ENCODE measurements around the gene AFF4. TPM values are rescaled to one million over a fixed set of nuclear protein-coding genes. Genes with fewer than 3 reads are reported as not detected.

AFF4 gene
- polyA plus RNA-seq, 3 donors: 9.7 to 17.7 (median 17.6) TPM

DNA sequence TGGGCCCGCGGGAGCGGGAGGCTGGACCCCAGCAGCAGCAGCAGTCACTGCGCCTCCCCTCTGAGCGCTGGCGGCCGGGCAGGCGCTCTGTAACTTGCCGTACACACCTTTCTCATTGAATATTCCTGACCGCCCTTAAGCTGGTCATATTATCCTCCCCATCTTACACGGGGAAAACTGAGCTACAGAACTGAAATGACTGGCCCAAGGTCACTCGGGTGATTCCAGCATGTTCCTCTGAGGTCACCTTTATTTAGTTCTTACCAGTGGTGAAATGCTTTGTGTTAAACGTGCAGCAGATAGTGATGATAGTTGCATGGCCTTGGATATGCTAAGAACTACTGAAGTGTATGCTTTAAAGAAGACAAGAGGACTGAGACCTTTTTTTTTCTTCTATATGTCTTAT, 96.4 kb downstream of the AFF4 start:
- intact Hi-C loops (cut with micrococcal nuclease): loop anchor here (5.0 to 10.0 kb wide), 2 partner anchors 185 to 572 kb away; partner anchors contain the start of genes HSPA4 (in 1 of the 2) and SLC22A4 (in 1 of the 2)
- Histone ChIP-seq H4K20me1 (ENCODE audit: insufficient read depth, low read length) (no peaks in the 10 kb centered on the region), H3K27ac (ENCODE audit: low read depth in 1 of 2, low read length in 2 of 2) (peak overlapping the region; percentile 92 to 97), H3K9ac (ENCODE audit: insufficient read depth, low read length, poor library complexity, severe bottlenecking) (peak overlapping the region; percentile 91), H3K79me2 (ENCODE audit: insufficient read depth, low read length) (peaks cover 17% of the 10 kb centered on the region), H3K9me3 (replicated peaks in 1 of 2; ENCODE audit: control insufficient read depth in 1 of 2, insufficient read depth in 1 of 2, low read length in 2 of 2) (no peaks in the 10 kb centered on the region), H3K36me3 (replicated peaks in 1 of 2; ENCODE audit: control insufficient read depth in 1 of 2, insufficient read depth in 2 of 2, low read length in 2 of 2) (peaks cover 13 to 44% of the 10 kb centered on the region in 2 donors), H3K4me3 (replicated peaks in 1 of 3; ENCODE audit: low read depth in 2 of 3, low read length in 3 of 3) (peak overlapping the region; percentile 47 to 87 (median 78)), H3K4me1 (ENCODE audit: control insufficient read depth in 1 of 2, insufficient read depth in 2 of 2, low read length in 2 of 2) (peaks cover 14 to 33% of the 10 kb centered on the region in 2 donors), H2AFZ (ENCODE audit: insufficient read depth, low read depth, low read length, poor library complexity, severe bottlenecking) (peak overlapping the region; percentile 91), H3K27me3 (ENCODE audit: control insufficient read depth in 2 of 2, insufficient read depth in 2 of 2, low read length in 2 of 2) (no peaks in the 10 kb centered on the region), H3K4me2 (replicated peaks; ENCODE audit: extremely low read depth, low read length, poor library complexity, severe bottlenecking) (peak overlapping the region; percentile 90)
- peak overlapping the region; percentile 94 to 100 (median 99) for H3K27ac Mint-ChIP-seq
- peak overlapping the region; percentile 96 to 99 for H3K4me3 Mint-ChIP-seq
- H3K36me3 Mint-ChIP-seq: peaks cover 19 to 34% of the 10 kb centered on the region in 2 donors
- TF ChIP-seq, protein P1, sequence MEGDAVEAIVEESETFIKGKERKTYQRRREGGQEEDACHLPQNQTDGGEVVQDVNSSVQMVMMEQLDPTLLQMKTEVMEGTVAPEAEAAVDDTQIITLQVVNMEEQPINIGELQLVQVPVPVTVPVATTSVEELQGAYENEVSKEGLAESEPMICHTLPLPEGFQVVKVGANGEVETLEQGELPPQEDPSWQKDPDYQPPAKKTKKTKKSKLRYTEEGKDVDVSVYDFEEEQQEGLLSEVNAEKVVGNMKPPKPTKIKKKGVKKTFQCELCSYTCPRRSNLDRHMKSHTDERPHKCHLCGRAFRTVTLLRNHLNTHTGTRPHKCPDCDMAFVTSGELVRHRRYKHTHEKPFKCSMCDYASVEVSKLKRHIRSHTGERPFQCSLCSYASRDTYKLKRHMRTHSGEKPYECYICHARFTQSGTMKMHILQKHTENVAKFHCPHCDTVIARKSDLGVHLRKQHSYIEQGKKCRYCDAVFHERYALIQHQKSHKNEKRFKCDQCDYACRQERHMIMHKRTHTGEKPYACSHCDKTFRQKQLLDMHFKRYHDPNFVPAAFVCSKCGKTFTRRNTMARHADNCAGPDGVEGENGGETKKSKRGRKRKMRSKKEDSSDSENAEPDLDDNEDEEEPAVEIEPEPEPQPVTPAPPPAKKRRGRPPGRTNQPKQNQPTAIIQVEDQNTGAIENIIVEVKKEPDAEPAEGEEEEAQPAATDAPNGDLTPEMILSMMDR (IDR thresholded peaks at IDR 0.05): no peak
- H3K9me3 Mint-ChIP-seq: no peaks in the 10 kb centered on the region
- 5% methylated on average over 11 of the region's 13 CpGs for WGBS (ENCODE audit: insufficient coverage)
- H3K4me1 Mint-ChIP-seq: peaks cover 19% of the 10 kb centered on the region
- no peak for DNase-seq
- peaks cover 2% of the 10 kb centered on the region in 3 donors for H3K27me3 Mint-ChIP-seq (ENCODE audit: low read depth in 3 of 3)

DNA sequence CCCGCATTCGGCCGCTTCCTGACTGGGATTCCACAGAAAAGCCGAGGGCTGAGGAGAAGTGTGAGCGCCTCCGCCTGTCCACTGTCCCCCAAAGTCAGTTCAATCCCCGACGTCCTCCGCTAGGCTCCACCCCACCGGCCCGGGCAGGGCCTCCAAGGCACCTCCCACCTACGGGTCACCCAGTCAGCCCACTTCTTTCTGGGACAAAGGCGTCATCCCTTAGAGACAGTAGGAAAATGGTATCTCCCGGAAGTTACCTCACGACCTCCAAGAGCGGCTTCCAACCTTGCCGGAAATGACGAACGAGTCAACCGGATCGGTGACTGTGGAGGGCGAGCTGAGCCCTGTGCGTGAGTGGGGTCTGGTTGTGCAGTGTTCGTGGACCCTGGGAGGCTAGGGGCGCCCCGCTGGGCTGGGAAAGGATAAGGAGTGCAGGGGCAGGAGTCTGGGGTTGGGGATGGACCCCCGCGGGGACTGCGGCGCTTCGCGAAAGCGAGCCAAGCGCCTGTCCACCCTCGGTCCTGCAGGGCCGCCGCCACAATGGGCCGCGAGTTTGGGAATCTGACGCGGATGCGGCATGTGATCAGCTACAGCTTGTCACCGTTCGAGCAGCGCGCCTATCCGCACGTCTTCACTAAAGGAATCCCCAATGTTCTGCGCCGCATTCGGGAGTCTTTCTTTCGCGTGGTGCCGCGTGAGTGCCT, 96.9 kb downstream of the AFF4 start, which contains the start of the genes GDF9 and UQCRQ:
TSS of gene GDF9 (minus strand) at position 128 of the 704 bp plus-strand sequence. CDS start 1,936 bp downstream, outside the sequence.
TSS of gene UQCRQ (plus strand) at position 301 of the 704 bp plus-strand sequence. CDS start at position 541, 240 bp downstream.
- Mint-ChIP-seq H3K9me3 (no peaks in the 10 kb centered on the region), H3K36me3 (peaks cover 19 to 30% of the 10 kb centered on the region in 2 donors), H3K27ac (peak within 1 kb of the TSS; percentile 94 to 100 (median 99)), H3K4me1 (peaks cover 19% of the 10 kb centered on the region), H3K27me3 (ENCODE audit: low read depth in 3 of 3) (peaks cover 3 to 4% (median 4%) of the 10 kb centered on the region in 3 donors), H3K4me3 (peak within 1 kb of the TSS; percentile 96 to 99)
- peak; percentile 99 to 100 (median 100) for DNase-seq
- no peaks in the 10 kb centered on the region for H3K27me3 ChIP-seq (ENCODE audit: control insufficient read depth in 2 of 2, insufficient read depth in 2 of 2, low read length in 2 of 2)
- peak within 1 kb of the TSS; percentile 91 for H3K9ac ChIP-seq (ENCODE audit: insufficient read depth, low read length, poor library complexity, severe bottlenecking)
- no peaks in the 10 kb centered on the region for H4K20me1 ChIP-seq (ENCODE audit: insufficient read depth, low read length)
- H3K4me1 ChIP-seq (ENCODE audit: control insufficient read depth in 1 of 2, insufficient read depth in 2 of 2, low read length in 2 of 2): peaks cover 14 to 33% of the 10 kb centered on the region in 2 donors
- peaks cover 17% of the 10 kb centered on the region for H3K79me2 ChIP-seq (ENCODE audit: insufficient read depth, low read length)
- H3K9me3 ChIP-seq (replicated peaks in 1 of 2; ENCODE audit: control insufficient read depth in 1 of 2, insufficient read depth in 1 of 2, low read length in 2 of 2): no peaks in the 10 kb centered on the region
- H3K36me3 ChIP-seq (replicated peaks in 1 of 2; ENCODE audit: control insufficient read depth in 1 of 2, insufficient read depth in 2 of 2, low read length in 2 of 2): peaks cover 13 to 38% of the 10 kb centered on the region in 2 donors
- H2AFZ ChIP-seq (ENCODE audit: insufficient read depth, low read depth, low read length, poor library complexity, severe bottlenecking): peak within 1 kb of the TSS; percentile 91
- TF ChIP-seq, protein P1 (IDR thresholded peaks at IDR 0.05): no peak
- peak within 1 kb of the TSS; percentile 90 for H3K4me2 ChIP-seq (replicated peaks; ENCODE audit: extremely low read depth, low read length, poor library complexity, severe bottlenecking)
- intact Hi-C loops (cut with micrococcal nuclease): loop anchor here (5.0 to 10.0 kb wide), 2 partner anchors 186 to 572 kb away; partner anchors contain the start of genes HSPA4 (in 1 of the 2) and SLC22A4 (in 1 of the 2)
- H3K4me3 ChIP-seq (replicated peaks in 1 of 3; ENCODE audit: low read depth in 2 of 3, low read length in 3 of 3): peak within 1 kb of the TSS; percentile 47 to 87 (median 78)
- H3K27ac ChIP-seq (ENCODE audit: low read depth in 1 of 2, low read length in 2 of 2): peak within 1 kb of the TSS; percentile 92 to 97
- under 1% methylated on average over 53 of the region's 55 CpGs for WGBS (ENCODE audit: insufficient coverage)
